Activated naive CD8-positive, alpha-beta T cell treated with anti-CD3 and anti-CD28 coated beads, Interleukin-2, amount 10 ng/mL, durations not matched to agents 7 days and 5 days (primary cell): ENCODE data around the gene CABCOCO1. TPM values are rescaled to one million over a fixed set of nuclear protein-coding genes. Genes with fewer than 3 reads are reported as not detected.

Experiments used
- ATAC-seq: fragments of 150-1000 bp; cut with Tn5 transposase; one replicate; pipeline ENCODE4 v1.10.0; 2021; ENCODE audit warnings: low read depth, moderate library complexity
- POLR2A ChIA-PET: fragments of 350-600 bp; sonication (Branson Sonifier 250); formaldehyde crosslinking; loops from one replicate; lab custom pipeline; 2021; ENCODE audit warnings: antibody characterized with exemption; lab: Charles Lee
- DNase-seq: peaks from one replicate; pipeline ENCODE4 v3.0.0; 2021
- H3K27ac Mint-ChIP-seq: one replicate; pipeline ENCODE4 v1.8.0; 2022; ENCODE audit warnings: mild to moderate bottlenecking, mixed read lengths
- H3K27me3 Mint-ChIP-seq: one replicate; pipeline ENCODE4 v1.8.0; 2022; ENCODE audit warnings: mild to moderate bottlenecking, moderate library complexity, mixed read lengths
- H3K36me3 Mint-ChIP-seq: one replicate; pipeline ENCODE4 v1.8.0; 2021; ENCODE audit warnings: mild to moderate bottlenecking, mixed read lengths
- H3K4me1 Mint-ChIP-seq: one replicate; pipeline ENCODE4 v1.8.0; 2021; ENCODE audit warnings: mixed read lengths
- H3K4me3 Mint-ChIP-seq: one replicate; pipeline ENCODE4 v1.8.0; 2022; ENCODE audit warnings: mild to moderate bottlenecking, moderate library complexity, mixed read lengths
- H3K9me3 Mint-ChIP-seq: one replicate; pipeline ENCODE4 v1.8.0; 2021; ENCODE audit warnings: mixed read lengths
- total RNA-seq, 2 experiments: library from RNA; stranded (reverse); gene quantifications; one replicate each; pipeline ENCODE4 v1.2.3, GENCODE V29; 2021

The CABCOCO1 gene
- total RNA-seq, 2 experiments from 2014 or later: not detected

GRCh38 chr10:61793760-61794703, 131.3 kb downstream of the CABCOCO1 start:
- Mint-ChIP-seq H3K27me3 (no peaks in the 10 kb centered on the region), H3K36me3 (no peaks in the 10 kb centered on the region)
- POLR2A ChIA-PET: no interaction called here

GRCh38 chr10:61795147-61795546, 132.4 kb downstream of the CABCOCO1 start:
- no peak for DNase-seq
- Mint-ChIP-seq H3K4me3 (no peak overlapping the region), H3K27ac (no peak overlapping the region), H3K4me1 (peaks cover 3% of the 10 kb centered on the region), H3K36me3 (no peaks in the 10 kb centered on the region), H3K27me3 (no peaks in the 10 kb centered on the region), H3K9me3 (no peaks in the 10 kb centered on the region)
- POLR2A ChIA-PET: no interaction called here
- ATAC-seq: no peak

More at GRCh38 chr10:61793760-61794703, 131.3 kb downstream of the CABCOCO1 start:
- H3K9me3 Mint-ChIP-seq: no peaks in the 10 kb centered on the region
- peaks cover 3% of the 10 kb centered on the region for H3K4me1 Mint-ChIP-seq
- DNase-seq (no peak), ATAC-seq (no peak)
- no peak overlapping the region for H3K27ac Mint-ChIP-seq
- H3K4me3 Mint-ChIP-seq: no peak overlapping the region

GRCh38 chr10:61795551-61795950, 132.8 kb downstream of the CABCOCO1 start:
- peaks cover 3% of the 10 kb centered on the region for H3K4me1 Mint-ChIP-seq
- no peak overlapping the region for H3K4me3 Mint-ChIP-seq
- POLR2A ChIA-PET: no interaction called here
- H3K9me3 Mint-ChIP-seq: no peaks in the 10 kb centered on the region
- no peaks in the 10 kb centered on the region for H3K36me3 Mint-ChIP-seq
- H3K27me3 Mint-ChIP-seq: no peaks in the 10 kb centered on the region
- ATAC-seq (no peak), DNase-seq (no peak)
- H3K27ac Mint-ChIP-seq: peak overlapping the region; percentile 56

GRCh38 chr10:61796785-61797184, 134.1 kb downstream of the CABCOCO1 start:
- Mint-ChIP-seq H3K27ac (no peak overlapping the region), H3K36me3 (no peaks in the 10 kb centered on the region), H3K4me3 (no peak overlapping the region), H3K4me1 (peaks cover 3% of the 10 kb centered on the region), H3K9me3 (no peaks in the 10 kb centered on the region), H3K27me3 (no peaks in the 10 kb centered on the region)
- no peak for DNase-seq
- POLR2A ChIA-PET: no interaction called here
- no peak for ATAC-seq

- Mint-ChIP-seq H3K9me3 (no peaks in the 10 kb centered on the region), H3K36me3 (no peaks in the 10 kb centered on the region), H3K4me1 (peaks cover under 1% of the 10 kb centered on the region), H3K27me3 (no peaks in the 10 kb centered on the region), H3K27ac (no peak overlapping the region), H3K4me3 (no peak overlapping the region)
- ATAC-seq (no peak), DNase-seq (no peak)
- POLR2A ChIA-PET: interaction anchor here (0.7 kb wide), 1 partner anchor 13 kb away, joined by 3 read pairs; no protein-coding TSS in a partner anchor
Observed at GRCh38 chr10:61797304-61798153, 134.8 kb downstream of the CABCOCO1 start.

GRCh38 chr10:61798713-61799112, 136.0 kb downstream of the CABCOCO1 start:
- Mint-ChIP-seq H3K36me3 (no peaks in the 10 kb centered on the region), H3K27ac (no peak overlapping the region), H3K9me3 (no peaks in the 10 kb centered on the region), H3K27me3 (no peaks in the 10 kb centered on the region), H3K4me1 (no peaks in the 10 kb centered on the region), H3K4me3 (no peak overlapping the region)
- ATAC-seq: no peak
- POLR2A ChIA-PET: no interaction called here
- no peak for DNase-seq

- H3K9me3 Mint-ChIP-seq: peaks cover 1% of the 10 kb centered on the region
- H3K4me1 Mint-ChIP-seq: peaks cover 2% of the 10 kb centered on the region
- no peak overlapping the region for H3K27ac Mint-ChIP-seq
- POLR2A ChIA-PET: no interaction called here
- no peak overlapping the region for H3K4me3 Mint-ChIP-seq
- ATAC-seq (no peak), DNase-seq (no peak)
- no peaks in the 10 kb centered on the region for H3K36me3 Mint-ChIP-seq
- no peaks in the 10 kb centered on the region for H3K27me3 Mint-ChIP-seq
Observed at GRCh38 chr10:61801484-61801883, 138.8 kb downstream of the CABCOCO1 start.

- ATAC-seq: no peak
- H3K27ac Mint-ChIP-seq: no peak overlapping the region
- POLR2A ChIA-PET: no interaction called here
- no peaks in the 10 kb centered on the region for H3K36me3 Mint-ChIP-seq
- H3K4me3 Mint-ChIP-seq: no peak overlapping the region
- H3K4me1 Mint-ChIP-seq: peaks cover 2% of the 10 kb centered on the region
- no peak for DNase-seq
- H3K9me3 Mint-ChIP-seq: peaks cover 1% of the 10 kb centered on the region
- H3K27me3 Mint-ChIP-seq: no peaks in the 10 kb centered on the region
Observed at GRCh38 chr10:61803269-61803668, 140.5 kb downstream of the CABCOCO1 start.

- Mint-ChIP-seq H3K4me1 (peaks cover 2% of the 10 kb centered on the region), H3K36me3 (no peaks in the 10 kb centered on the region), H3K9me3 (peaks cover 1% of the 10 kb centered on the region), H3K27ac (no peak overlapping the region), H3K4me3 (no peak overlapping the region), H3K27me3 (no peaks in the 10 kb centered on the region)
- DNase-seq (no peak), ATAC-seq (no peak)
- POLR2A ChIA-PET: no interaction called here
Observed at GRCh38 chr10:61804414-61804813, 141.7 kb downstream of the CABCOCO1 start.

- H3K27me3 Mint-ChIP-seq: no peaks in the 10 kb centered on the region
- peaks cover 1% of the 10 kb centered on the region for H3K9me3 Mint-ChIP-seq
- H3K4me3 Mint-ChIP-seq: no peak overlapping the region
- H3K27ac Mint-ChIP-seq: no peak overlapping the region
- ATAC-seq: no peak
- POLR2A ChIA-PET: no interaction called here
- peaks cover 2% of the 10 kb centered on the region for H3K4me1 Mint-ChIP-seq
- no peak for DNase-seq
- no peaks in the 10 kb centered on the region for H3K36me3 Mint-ChIP-seq
Observed at GRCh38 chr10:61805091-61805490, 142.4 kb downstream of the CABCOCO1 start.

GRCh38 chr10:61810263-61810662, 147.5 kb downstream of the CABCOCO1 start:
- Mint-ChIP-seq H3K4me3 (no peak overlapping the region), H3K27me3 (no peaks in the 10 kb centered on the region), H3K4me1 (peaks cover 6% of the 10 kb centered on the region), H3K27ac (no peak overlapping the region), H3K36me3 (no peaks in the 10 kb centered on the region), H3K9me3 (no peaks in the 10 kb centered on the region)
- POLR2A ChIA-PET: interaction anchor here (0.8 kb wide), 1 partner anchor 12 kb away, joined by 3 read pairs; no protein-coding TSS in a partner anchor
- ATAC-seq: no peak
- DNase-seq: no peak

- H3K9me3 Mint-ChIP-seq: no peaks in the 10 kb centered on the region
- no peaks in the 10 kb centered on the region for H3K27me3 Mint-ChIP-seq
- no peak overlapping the region for H3K27ac Mint-ChIP-seq
- POLR2A ChIA-PET: no interaction called here
- ATAC-seq (peak; percentile 52), DNase-seq (no peak)
- H3K4me3 Mint-ChIP-seq: peak overlapping the region; percentile 21
- peaks cover 6% of the 10 kb centered on the region for H3K4me1 Mint-ChIP-seq
- no peaks in the 10 kb centered on the region for H3K36me3 Mint-ChIP-seq
Observed at GRCh38 chr10:61812052-61812721, 149.5 kb downstream of the CABCOCO1 start.

- no peaks in the 10 kb centered on the region for H3K9me3 Mint-ChIP-seq
- no peak for ATAC-seq
- H3K4me1 Mint-ChIP-seq: peaks cover 6% of the 10 kb centered on the region
- no peaks in the 10 kb centered on the region for H3K27me3 Mint-ChIP-seq
- POLR2A ChIA-PET: no interaction called here
- no peak overlapping the region for H3K27ac Mint-ChIP-seq
- H3K36me3 Mint-ChIP-seq: no peaks in the 10 kb centered on the region
- no peak overlapping the region for H3K4me3 Mint-ChIP-seq
- DNase-seq: no peak
Observed at GRCh38 chr10:61812920-61813319, 150.2 kb downstream of the CABCOCO1 start.
